OCI-M2 (cell line): Measurements from ENCODE around the gene UBQLN3.

ENCODE experiments used
- DNase-seq: peaks from one replicate; lab custom pipeline; 2025; ENCODE audit not compliant: unreplicated experiment; lab: John Stamatoyannopoulos, UW

Gene UBQLN3

DNA sequence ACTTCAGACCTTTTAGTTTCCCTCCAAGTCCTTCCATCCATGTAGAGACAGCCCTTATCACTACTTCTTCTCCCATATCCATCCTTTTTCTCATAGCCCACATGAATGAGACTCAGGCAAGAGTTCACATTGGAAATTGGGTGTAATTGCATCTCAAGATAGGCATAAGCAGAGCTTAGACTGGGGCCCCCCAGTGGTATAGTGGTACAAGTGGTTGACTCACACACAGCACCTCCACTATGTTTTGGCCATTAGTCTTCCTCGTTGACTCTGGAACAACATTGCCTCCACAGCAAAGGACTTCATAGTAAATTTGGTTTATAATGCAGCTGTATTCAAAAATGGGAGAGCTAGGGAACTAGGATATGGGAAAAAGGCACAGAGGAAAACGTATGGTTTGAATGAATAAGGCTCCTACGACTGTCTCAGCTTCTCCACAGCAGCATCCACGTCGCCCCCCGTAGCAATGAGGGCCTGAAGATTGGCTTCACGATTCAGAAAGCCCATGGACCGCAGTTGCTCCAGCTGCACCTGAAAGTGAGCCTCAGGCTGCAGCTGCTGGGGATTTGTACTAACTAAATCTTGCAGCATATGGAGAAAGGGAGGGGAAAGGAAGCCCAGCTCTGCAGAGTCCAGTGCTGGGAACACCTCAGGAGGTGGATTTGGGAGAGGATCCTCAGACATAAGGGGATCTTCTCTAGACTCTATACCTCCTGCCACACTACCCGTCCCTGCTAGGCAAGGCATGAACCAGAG is 2.4 kb downstream of the UBQLN3 start:
- DNase-seq: no peak

DNA sequence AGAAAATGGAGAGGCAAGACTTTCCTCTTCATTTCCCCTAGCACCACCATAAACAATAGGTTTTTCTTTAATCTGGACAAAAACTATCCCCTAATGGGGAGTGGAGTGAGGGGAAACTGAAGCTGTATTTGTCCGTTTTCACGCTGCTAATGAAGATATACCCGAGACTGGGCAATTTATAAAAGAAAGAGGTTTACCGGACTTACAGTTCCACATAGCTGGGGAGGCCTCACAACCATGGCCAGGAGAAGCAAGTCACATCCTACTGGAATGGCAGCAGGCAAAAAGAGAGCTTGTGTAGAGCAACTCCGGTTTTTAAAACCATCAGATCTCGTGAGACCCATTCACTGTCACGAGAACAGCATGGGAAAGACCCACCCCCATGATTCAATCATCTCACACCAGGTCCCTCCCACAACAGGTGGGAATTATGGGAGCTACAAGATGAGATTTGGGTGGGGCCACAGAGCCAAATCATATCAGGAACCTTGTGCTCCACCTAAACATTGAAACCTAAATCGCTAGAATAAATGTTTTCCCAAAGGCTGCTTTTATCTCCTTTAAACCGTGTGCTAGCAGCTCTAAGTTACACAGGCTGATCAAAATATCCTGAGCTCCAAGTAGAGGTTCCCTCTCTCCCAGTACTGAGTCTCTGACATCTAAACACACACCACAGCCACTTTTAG is 4.3 kb downstream of the UBQLN3 start:
- no peak for DNase-seq

DNA sequence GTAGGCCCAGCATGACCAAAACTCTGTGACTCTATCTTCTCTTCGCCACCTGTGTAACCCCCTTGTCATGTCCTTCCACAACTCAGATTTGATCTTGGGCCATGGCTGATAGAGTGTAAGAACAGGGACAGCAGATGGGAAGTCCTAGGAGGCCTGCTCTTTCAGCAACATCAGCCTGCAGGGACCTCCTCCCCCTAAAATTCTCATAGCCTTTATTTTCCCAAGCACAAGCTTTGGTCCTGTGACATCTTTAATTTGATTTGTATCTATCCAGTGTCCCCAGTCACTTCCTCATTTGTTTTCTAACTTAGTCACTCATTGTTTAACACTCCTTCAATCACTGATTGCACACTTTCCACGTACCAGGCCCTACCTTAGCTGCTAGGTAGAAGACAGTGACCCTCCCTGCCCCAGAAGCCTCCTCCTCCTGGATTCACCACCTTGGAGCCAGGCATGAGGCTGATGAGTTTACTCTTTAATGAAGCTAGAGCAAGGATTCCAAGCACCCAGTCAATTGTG is 5.3 kb downstream of the UBQLN3 start:
- no peak for DNase-seq

DNA sequence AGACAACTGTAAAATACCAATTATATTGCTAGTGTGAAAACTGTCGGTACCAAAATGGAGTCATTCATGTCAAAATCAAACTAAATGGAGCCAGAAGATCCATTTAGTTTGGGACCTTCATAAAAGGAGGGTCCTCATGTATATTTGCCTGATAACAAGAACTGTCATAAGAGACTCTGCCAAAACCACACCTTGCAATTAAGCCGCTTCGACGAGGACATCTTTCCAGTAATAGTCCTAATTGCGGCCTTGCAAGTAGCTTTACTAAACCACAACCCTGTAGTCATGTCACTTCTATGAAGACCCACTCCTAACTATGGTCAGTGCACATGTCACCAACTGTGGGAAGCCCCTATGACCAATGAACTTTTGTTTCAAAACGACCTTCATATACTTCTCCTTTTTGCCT is 9.4 kb downstream of the UBQLN3 start:
- DNase-seq: no peak

DNA sequence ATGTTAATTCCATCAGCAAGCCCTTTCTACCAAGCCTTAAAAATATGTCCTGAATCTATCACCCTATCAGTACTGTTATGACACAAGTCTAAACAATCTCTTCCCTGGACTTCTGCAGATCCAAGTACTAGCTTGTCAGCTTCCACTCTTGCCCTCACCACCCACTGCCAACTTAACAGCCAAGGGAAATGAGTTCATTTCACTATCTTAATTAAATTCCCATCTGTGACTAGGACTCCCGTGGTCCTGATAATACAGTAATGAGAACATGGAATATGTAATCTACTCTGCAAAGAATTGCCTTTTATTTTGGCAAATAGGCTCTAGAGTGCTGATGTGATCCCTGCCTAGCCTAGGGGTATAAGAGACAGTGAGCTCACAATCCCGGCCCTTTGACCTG is 10.1 kb downstream of the UBQLN3 start:
- DNase-seq: no peak

DNA sequence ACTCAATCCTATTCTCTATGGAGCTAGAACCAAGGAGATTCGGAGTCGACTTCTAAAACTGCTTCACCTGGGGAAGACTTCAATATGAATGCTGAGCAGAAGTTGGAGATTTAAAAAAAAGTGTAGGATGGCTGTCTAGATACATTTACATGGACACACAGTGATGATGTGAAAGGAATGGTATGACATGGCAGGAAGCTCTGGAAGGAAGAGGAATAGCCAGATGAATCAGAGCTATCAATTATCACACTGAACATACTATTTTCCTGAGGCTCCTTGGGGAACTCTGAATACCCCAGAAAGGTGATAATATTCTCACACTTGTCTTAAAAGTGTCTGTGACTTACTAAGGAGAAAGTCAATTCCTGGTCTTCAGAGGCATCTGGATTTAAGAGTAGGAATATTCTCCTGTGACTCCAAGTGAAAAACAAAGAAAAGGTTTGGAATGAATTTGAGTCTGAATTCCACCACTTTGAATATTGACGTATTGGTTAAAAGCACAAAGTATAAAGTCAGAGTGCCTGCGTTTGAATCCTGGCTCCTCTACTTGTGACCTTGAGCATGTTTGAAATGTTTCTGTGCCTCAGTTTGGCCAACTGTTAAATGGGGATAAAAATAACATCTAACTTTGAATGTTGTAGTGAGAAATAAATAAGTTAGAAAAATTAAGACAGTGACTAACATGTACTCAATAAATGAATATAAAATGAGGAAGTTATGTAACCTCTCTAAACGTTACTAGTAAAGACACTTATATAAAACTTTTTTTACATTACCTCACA is 20.0 kb downstream of the UBQLN3 start:
- DNase-seq: no peak

DNA sequence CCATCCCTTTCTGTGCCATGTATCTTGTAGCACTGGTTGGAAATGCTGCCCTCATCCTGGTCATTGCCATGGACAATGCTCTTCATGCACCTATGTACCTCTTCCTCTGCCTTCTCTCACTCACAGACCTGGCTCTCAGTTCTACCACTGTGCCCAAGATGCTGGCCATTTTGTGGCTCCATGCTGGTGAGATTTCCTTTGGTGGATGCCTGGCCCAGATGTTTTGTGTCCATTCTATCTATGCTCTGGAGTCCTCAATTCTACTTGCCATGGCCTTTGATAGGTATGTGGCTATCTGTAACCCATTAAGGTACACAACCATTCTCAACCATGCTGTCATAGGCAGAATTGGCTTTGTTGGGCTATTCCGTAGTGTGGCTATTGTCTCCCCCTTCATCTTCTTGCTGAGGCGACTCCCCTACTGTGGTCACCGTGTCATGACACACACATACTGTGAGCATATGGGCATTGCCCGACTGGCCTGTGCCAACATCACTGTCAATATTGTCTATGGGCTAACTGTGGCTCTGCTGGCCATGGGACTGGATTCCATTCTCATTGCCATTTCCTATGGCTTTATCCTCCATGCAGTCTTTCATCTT is 20.9 kb downstream of the UBQLN3 start:
- no peak for DNase-seq

DNA sequence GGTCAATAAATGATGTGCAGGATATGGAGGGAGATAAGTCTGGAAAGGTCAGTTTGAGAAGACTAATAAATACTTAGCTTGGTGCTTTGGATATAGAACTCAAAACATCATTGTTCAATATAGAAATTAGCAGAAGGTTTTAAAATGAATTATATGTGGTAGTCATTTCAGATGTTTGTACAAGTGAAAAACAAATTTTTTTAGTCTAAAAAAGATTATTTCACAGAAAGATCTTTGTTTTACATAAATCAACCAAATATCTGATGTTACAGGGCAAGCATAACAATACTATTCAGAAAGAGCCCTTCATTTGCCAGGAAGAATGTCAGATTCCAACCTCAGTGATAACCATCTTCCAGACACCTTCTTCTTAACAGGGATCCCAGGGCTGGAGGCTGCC is 21.4 kb downstream of the UBQLN3 start, which contains the start of gene OR52D1:
Gene OR52D1, plus strand, starts transcription at position 301 of the 400 bp plus-strand sequence. Its CDS starts 22 bp downstream, at position 323.
- no peak for DNase-seq

DNA sequence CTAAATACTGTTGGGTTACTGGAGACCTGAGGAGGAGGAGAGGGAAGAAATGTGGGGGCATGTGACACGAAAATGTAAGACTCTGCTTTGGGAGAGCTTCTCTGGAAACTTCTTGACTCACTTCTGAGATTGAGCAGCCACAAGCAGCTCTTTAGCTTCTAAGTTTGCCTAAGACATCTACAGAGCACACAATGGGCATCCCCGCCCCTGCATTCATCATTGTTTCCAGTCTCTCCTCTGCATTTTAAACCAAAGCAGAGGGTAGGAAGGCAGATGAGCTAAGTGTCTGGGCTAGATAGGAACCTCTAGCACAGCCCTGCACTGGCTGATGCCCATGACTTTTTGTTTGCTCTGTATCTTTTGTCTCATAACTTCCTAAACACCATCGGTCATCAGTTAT is 23.3 kb downstream of the UBQLN3 start:
- no peak for DNase-seq

DNA sequence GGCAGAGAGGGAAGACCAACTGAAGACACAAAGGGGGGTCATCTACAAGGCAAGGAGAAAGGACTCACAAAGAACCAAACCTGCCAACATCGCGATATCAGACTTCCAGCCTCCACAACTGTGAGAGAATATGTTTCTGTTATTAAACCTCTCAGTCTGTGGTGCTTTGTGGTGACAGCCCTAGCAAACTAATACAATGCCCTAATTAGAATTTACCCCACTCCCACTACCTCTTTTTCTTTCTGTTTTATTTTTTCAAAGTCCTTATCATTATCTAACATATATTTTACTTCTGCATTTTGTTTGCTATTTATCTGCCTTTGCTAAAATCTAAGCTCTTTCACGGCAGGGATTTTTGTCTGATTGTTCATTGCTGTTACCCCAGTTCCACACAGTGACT is 23.8 kb downstream of the UBQLN3 start:
- no peak for DNase-seq

DNA sequence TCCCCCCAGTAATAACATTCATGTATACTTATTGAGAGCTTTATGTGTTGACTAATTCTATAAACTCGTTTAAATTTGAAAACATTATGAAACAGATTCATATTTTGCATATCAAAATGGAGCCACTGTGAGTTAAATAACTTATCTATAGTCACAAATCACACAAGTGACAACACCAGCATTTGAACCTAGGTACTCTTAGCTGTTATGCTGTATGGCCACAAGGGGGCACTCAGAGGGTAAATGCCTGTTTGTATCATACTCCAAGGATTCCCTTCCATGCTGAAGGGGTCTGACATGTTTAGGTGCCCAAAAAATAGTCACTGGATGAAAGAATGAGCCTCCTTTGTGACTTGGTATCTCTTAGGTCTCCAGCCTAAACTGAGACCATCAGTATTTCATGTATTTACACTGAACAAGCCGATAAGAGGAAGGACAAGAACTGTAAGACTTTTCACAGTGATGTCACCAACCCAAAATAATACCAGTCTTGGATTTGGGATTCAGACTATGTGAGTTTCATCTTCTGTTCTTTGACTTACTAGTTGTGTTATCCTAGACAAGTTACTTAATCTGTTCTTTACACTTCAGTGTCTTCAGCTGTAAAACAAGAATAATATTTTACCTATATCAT is 33.5 kb downstream of the UBQLN3 start:
- peak; percentile 15 for DNase-seq

DNA sequence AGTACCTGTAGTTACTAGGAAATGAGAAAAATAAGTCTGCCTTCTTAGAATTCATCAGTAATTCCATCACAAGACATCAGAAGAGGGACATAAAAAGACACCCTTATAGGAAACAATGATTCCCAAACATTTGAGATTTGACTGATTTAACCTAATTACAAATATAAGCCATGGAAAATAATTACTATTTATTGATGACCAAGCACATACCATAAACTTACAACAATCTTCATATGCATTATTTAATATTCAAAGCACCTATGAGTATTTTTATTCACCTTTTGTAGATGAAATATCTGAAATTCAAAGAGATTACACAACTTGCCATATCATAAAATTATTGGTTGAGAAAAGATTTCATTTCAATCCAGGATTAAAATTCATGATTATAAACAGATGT is 35.8 kb downstream of the UBQLN3 start:
- DNase-seq: no peak

DNA sequence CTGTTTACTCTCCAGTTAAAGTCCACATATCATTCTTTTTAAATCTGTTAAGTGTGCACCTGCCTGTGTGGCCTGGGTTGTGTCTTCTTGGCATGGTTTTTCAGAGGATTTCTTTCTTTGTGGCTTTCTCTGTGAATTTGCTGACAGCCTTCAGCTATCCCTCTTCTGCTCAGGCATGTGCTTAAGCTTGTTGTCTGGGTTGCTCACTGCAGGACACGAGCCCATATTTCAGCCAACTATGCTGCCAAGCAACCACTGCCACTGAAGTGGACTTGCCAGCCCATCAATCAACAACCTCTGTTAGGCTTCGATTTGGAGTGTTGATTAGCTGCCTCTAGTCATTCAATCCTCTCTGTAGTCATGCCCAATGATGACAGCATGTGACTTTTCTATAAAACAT is 42.2 kb downstream of the UBQLN3 start:
- DNase-seq: no peak

DNA sequence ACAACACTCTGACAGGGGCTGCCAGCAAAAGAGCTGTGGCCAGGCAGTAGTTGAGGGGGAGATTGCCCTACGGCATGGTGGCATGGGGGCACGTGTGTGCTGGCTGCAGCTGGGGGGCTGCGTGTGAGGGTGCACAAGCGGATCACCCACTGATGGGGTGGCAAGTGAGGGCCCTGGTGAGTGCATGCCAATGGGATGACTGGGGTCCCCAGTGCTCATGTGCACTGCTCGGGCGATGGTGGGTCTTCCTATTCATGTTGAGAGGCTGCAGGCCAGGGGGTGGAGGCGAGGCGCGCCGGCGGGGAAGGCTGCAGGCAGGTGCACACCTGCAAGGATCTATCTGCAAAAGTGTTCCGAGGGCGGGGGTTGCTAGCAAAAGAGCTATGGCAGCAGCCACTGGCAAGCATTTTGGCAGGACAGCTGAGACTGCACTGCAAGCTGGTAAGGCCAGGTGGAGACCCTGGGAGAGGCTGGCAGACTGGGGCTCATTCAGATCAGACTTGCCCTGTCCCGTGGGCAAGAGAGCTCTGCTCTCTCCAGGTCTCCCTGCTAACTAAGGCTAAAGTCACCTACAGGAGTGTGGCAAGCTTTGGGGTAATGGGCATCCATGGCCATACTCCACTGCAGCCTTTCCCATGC is 48.7 kb downstream of the UBQLN3 start:
- no peak for DNase-seq
